Ovary (tissue), 9 donors: Measurements from ENCODE around the gene CLEC10A. TPM values are rescaled to one million over a fixed set of nuclear protein-coding genes. Genes with fewer than 3 reads are reported as not detected.

Experiments
- DNase-seq, 5 donors: peaks; one replicate each; pipeline ENCODE4 v3.0.0-alpha.2; 2019 to 2020
- H3K27ac ChIP-seq, 2 donors: fragments of 200-600 bp; one replicate each; pipeline versions ENCODE4 v1.5.1 to v1.8.0; 2019 to 2022
- H3K27me3 ChIP-seq: fragments of 200-600 bp; one replicate; pipeline ENCODE4 v1.8.0; 2022
- H3K36me3 ChIP-seq: fragments of 200-600 bp; sonication (generic); one replicate; pipeline ENCODE4 v1.5.1; 2019
- H3K4me1 ChIP-seq: one replicate; pipeline ENCODE4 v1.8.1; 2013; ENCODE audit warnings: mild to moderate bottlenecking, moderate library complexity; ENCODE audit not compliant: insufficient read depth
- H3K4me3 ChIP-seq: fragments of 200-600 bp; sonication (generic); one replicate; pipeline ENCODE4 v1.5.1; 2017
- H3K9me3 ChIP-seq, 2 donors: fragments of 200-600 bp in 1 of 2; sonication (generic) in 1 of 2; one replicate each; pipeline versions ENCODE4 v1.5.1 to v1.8.1; 2013 to 2019; ENCODE audit warnings: mild to moderate bottlenecking in 1 of 2, moderate library complexity in 1 of 2
- EP300 ChIP-seq: sonication (generic); formaldehyde crosslinking; IDR thresholded peaks from one replicate; pipeline ENCODE4 v1.6.1; 2017; ENCODE audit warnings: antibody characterized with exemption
- POLR2A ChIP-seq: fragments of 450-650 bp; IDR thresholded peaks from one replicate; pipeline ENCODE4 v1.6.1; 2017; ENCODE audit warnings: antibody characterized with exemption, mild to moderate bottlenecking, moderate library complexity
- WGBS, 3 donors: extraction: QIAGEN DNeasy Blood & Tissue Kit in 1 of 3; methylation state at CpG; one replicate each; pipeline versions ENCODE4 v1.1.5 to v1.1.7; 2013 to 2017; 5-methylcytosine and 5-hydroxymethylcytosine counted together
- intact Hi-C, 4 donors: fragments of 100-400 bp; cut with DNase I; formaldehyde crosslinking; loops; one replicate each; pipeline versions ENCODE4 v1.11.0 to v1.15.1; 2022 to 2023
- polyA plus RNA-seq, 2 donors: library from polyadenylated mRNA; stranded (reverse); fragments of 200-250 nt in 1 of 2; fragments of 350-450 nt in 1 of 2; fragmentation: Illumina TruSeq in 1 of 2; extraction: RNeasy Lipid Tissue Mini Kit (QIAGEN cat#74804) in 1 of 2; gene quantifications; one replicate each; pipeline ENCODE4 v1.2.3, GENCODE V29; 2013 to 2014
- total RNA-seq, 7 donors: library from RNA; depleted of rRNA in 2 of 7; stranded (reverse); fragments of >200 nt in 2 of 7; fragmentation: NEBNext Ultra II Directional in 3 of 7; extraction: Animal tissue kit (Norgen Biotek cat#: 25700) in 3 of 7; gene quantifications; one replicate each; pipeline versions ENCODE4 v1.1.0 to v1.2.4, GENCODE V29; 2016 to 2023
- TF ChIP-seq, protein P1 (sequence below), 3 donors: fragments of 450-650 bp in 2 of 3; fragments of 200-600 bp in 1 of 3; IDR thresholded peaks; one replicate each; pipeline versions ENCODE4 v1.5.1 to v1.8.0; 2016 to 2022; ENCODE audit warnings: antibody characterized with exemption in 3 of 3, mild to moderate bottlenecking in 1 of 3
- donor health status: DM: no; HTN: no; CAD: no; lungs with moderate emphysema.
- donor health status: DM: no; HTN: no; CAD: no.
- donor health status: Bipolar disorder and iron deficiency.
- donor health status: DM: yes; HTN: yes; CAD: no.
- donor health status: DM: no; HTN: no; CAD: no.
- donor health status: DM: yes; HTN: yes; CAD: no.

CLEC10A gene
- total and polyA plus RNA-seq, 9 donors, result 0.98 to 9.4 (median 2.3) TPM

DNA sequence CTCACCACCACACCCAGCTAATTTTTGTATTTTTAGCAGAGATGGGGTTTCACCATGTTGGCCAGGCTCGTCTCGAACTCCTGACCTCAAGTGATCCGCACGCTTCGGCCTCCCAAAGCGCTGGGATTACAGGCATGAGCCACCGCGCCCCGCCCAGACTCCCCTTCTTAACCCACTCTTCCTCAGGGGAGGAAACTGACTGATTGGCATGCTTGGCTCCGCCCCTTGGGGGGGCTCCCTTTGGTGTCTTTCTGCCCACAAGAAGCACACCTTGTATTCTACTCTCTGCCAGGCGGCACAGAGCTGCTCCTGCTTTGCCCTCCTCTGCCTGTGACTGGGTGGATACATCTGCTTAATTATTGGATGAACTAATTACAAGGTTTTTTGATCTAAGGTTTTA is 39.3 kb upstream of the CLEC10A start:
- WGBS, 3 donors, result 60 to 81% (median 71%) methylated on average over 11 of the region's 11 CpGs
- H3K27me3 ChIP-seq, result no peaks in the 10 kb centered on the region
- DNase-seq, result no peak

DNA sequence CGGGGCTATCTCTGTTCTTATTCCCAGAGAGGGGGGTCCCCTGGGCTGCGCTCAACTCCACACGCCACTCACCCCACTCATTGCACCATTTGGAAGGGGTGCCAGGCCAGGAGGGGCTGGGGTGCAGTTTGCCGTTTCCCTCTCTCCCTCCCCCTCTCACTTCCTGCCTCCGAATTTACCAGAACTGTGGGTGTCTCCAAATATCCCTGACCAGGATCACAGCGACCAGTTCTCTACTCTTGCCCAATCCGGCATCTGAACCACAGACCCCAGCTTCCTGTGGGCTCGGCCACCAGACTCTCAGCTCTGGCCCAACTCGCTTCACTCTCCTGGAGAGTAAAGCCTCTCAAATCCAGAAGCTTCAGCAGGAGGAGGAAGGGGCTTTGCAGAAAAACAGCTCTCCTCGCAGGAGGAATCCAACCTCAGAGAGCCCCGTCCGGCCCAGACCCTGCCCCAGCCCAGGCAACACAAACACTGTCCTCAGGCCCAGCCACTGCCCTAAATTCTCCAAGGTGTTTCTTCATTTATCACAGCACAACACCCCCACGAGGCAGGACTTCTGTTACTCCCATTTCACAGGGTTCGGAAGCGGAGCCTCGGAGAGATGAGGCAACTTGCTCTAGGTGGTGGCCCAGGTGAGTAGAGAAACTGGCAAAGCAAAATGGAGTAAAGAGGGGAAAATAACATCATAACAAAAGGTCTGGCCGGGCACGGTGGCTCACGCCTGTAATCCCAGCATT is 35.0 kb upstream of the CLEC10A start:
- TF ChIP-seq POLR2A, result no peak
- no peak for TF ChIP-seq EP300
- TF ChIP-seq, protein P1, sequence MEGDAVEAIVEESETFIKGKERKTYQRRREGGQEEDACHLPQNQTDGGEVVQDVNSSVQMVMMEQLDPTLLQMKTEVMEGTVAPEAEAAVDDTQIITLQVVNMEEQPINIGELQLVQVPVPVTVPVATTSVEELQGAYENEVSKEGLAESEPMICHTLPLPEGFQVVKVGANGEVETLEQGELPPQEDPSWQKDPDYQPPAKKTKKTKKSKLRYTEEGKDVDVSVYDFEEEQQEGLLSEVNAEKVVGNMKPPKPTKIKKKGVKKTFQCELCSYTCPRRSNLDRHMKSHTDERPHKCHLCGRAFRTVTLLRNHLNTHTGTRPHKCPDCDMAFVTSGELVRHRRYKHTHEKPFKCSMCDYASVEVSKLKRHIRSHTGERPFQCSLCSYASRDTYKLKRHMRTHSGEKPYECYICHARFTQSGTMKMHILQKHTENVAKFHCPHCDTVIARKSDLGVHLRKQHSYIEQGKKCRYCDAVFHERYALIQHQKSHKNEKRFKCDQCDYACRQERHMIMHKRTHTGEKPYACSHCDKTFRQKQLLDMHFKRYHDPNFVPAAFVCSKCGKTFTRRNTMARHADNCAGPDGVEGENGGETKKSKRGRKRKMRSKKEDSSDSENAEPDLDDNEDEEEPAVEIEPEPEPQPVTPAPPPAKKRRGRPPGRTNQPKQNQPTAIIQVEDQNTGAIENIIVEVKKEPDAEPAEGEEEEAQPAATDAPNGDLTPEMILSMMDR (IDR thresholded peaks at IDR 0.05), result no peak

More for the DNA sequence above, 39.3 kb upstream of the CLEC10A start:
- Histone ChIP-seq H3K4me3 (no peak overlapping the region), H3K36me3 (no peaks in the 10 kb centered on the region), H3K4me1 (no peaks in the 10 kb centered on the region), H3K27ac (no peak overlapping the region), H3K9me3 (no peaks in the 10 kb centered on the region)
- intact Hi-C loops, result no loop called here
- TF ChIP-seq POLR2A (no peak), EP300 (no peak)
- TF ChIP-seq, protein P1 (IDR thresholded peaks at IDR 0.05), result no peak

DNA sequence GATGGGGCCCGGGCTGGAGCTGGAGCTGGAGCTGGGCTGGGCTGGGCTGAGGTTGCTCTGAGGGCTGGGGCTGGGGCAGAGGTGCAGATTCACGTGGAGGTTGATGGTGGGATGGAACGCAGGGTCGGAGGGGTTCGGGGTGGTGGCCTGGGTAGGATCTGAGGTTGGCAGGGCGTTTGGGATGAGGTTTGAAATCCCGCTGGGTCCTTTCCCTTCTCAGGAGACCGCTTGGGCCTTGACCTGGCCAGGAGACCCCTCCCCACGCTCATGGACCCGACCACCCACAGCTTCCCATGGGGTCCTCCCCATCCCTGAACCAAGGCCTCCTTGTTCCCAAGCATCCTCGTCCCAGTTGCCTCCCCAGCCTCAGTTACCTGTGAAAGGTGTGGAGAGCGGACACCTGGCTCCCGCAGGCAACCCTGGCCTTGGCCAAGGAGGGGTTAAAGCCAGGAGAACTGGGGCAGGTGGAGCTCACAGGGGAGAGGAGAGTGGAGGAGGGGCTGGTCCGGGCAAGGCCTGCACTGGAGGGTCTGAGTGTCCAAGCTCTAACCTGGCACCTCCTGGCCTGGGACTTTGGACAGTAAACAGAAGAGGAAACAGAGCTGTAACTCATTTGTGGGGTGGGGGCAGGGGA is 34.3 kb upstream of the CLEC10A start, which contains the start of gene ASGR2:
ASGR2 (minus strand) TSS at position 582 of the 634 bp plus-strand sequence. CDS start 582 bp downstream, outside the sequence.
- Histone ChIP-seq H3K36me3 (no peaks in the 10 kb centered on the region), H3K9me3 (no peaks in the 10 kb centered on the region), H3K4me3 (no peak within 1 kb of the TSS), H3K27ac (no peak within 1 kb of the TSS), H3K27me3 (no peaks in the 10 kb centered on the region), H3K4me1 (no peaks in the 10 kb centered on the region)
- no peak for DNase-seq
- TF ChIP-seq EP300 (no peak), POLR2A (no peak)
- TF ChIP-seq, protein P1 (IDR thresholded peaks at IDR 0.05), result no peak
- intact Hi-C loops, result no loop called here
- 70 to 81% (median 77%) methylated on average over 14 of the region's 14 CpGs for WGBS, 3 donors

More for the DNA sequence above, 35.0 kb upstream of the CLEC10A start:
- Histone ChIP-seq H3K4me1 (no peaks in the 10 kb centered on the region), H3K36me3 (no peaks in the 10 kb centered on the region), H3K27ac (no peak overlapping the region), H3K4me3 (no peak overlapping the region), H3K9me3 (no peaks in the 10 kb centered on the region), H3K27me3 (no peaks in the 10 kb centered on the region)
- WGBS, 3 donors, result 60 to 68% (median 65%) methylated on average over 19 of the region's 19 CpGs
- no peak for DNase-seq
- intact Hi-C loops, result no loop called here

DNA sequence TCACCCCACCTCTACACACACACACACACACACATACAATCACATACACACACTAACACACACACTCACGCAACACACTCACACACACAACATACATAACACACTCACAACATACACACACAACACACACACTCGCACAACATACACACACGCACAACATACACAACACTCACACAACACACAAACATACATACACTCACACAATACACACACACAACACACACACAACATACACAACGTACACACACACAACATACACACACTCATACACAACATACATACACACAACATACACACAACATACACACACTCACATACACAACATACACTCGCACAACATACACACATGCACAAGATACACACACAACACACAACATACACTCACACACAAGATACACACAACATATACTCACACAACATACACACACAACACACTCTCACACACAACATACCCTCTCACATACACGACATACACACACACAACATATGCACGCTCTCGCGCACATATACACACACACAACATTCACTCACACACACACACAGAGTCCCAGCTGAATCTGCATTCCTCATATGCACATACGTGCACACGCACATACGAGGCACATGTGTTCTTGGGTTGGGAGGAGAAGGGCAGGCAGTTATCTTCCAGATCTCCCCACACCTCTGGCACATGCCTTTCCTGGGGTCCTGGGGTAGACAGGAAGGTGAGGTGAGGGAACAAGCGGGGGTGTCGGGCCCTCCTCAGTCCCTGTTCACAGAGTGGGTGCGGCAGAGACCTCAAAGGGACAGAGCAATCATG is 33.4 kb upstream of the CLEC10A start:
- Histone ChIP-seq H3K4me3 (no peak overlapping the region), H3K27ac (no peak overlapping the region), H3K4me1 (no peaks in the 10 kb centered on the region), H3K27me3 (no peaks in the 10 kb centered on the region), H3K36me3 (no peaks in the 10 kb centered on the region), H3K9me3 (no peaks in the 10 kb centered on the region)
- intact Hi-C loops, result no loop called here
- TF ChIP-seq POLR2A (no peak), EP300 (no peak)
- TF ChIP-seq, protein P1 (IDR thresholded peaks at IDR 0.05), result no peak
- DNase-seq, result no peak
- WGBS, 3 donors, result 83 to 89% (median 87%) methylated on average over 15 of the region's 15 CpGs
